ENCODE measurements around the gene PRSS27. TPM values are rescaled to one million over a fixed set of nuclear protein-coding genes. Genes with fewer than 3 reads are reported as not detected.

The PRSS27 gene
- total and polyA plus RNA-seq, 2 of the 4 experiments (the other 2 are of a cell fraction) = under 0.01 to 0.58 TPM

- no peak; the same call in 1 of the 2 replicates for TF ChIP-seq BHLHE40 (IDR thresholded peaks at IDR 0.05; ENCODE audit: low read depth, low read length)
- TF ChIP-seq MAZ (IDR thresholded peaks at IDR 0.05; ENCODE audit: borderline replicate concordance, low read depth, low read length) = peak; percentile 68; the same call in 1 of the 2 replicates
Observed at GRCh38 chr16:2752035-2752849, 32.2 kb upstream of the PRSS27 start, which contains the start of gene SRRM2 (continued).

GRCh38 chr16:2751577-2752034 is 31.6 kb upstream of the PRSS27 start:
- peak overlapping the region; percentile 99 for H3K27ac ChIP-seq (ENCODE audit: insufficient read depth, low read length)
- peaks cover 9% of the 10 kb centered on the region for H3K4me1 ChIP-seq (ENCODE audit: control insufficient read depth, insufficient read depth, low read length)
- no peak for ATAC-seq (ENCODE audit: low read depth)
- in situ Hi-C loops (cut with MboI; ENCODE audit: low sequenced_read_pairs) = no loop called here
- POLR2A ChIA-PET (ENCODE audit: unreplicated experiment) = interaction anchor here (0.8 kb wide), 1 partner anchor 11 kb away, joined by 4 read pairs; no protein-coding TSS in a partner anchor
- peaks cover 11 to 39% of the 10 kb centered on the region in 2 experiments for H3K79me1 ChIP-seq (ENCODE audit: low read depth in 1 of 2, low read length in 2 of 2)
- peaks cover 6% of the 10 kb centered on the region for H3K36me3 ChIP-seq (ENCODE audit: control insufficient read depth, insufficient read depth, low read length)
- H3K27me3 ChIP-seq (ENCODE audit: control insufficient read depth, insufficient read depth, low read length) = no peaks in the 10 kb centered on the region
- CTCF ChIA-PET = no interaction called here
- peak overlapping the region; percentile 99 for H2AK9ac ChIP-seq (replicated peaks; ENCODE audit: low read depth, low read length, poor library complexity)
- H4K5ac ChIP-seq (ENCODE audit: low read depth, low read length) = peak overlapping the region; percentile 99
- TSS peak; percentile 68 for BruUV-seq (replicated peaks)
- H3K14ac ChIP-seq (replicated peaks; ENCODE audit: low read depth, low read length) = peak overlapping the region; percentile 92
- H4K91ac ChIP-seq (ENCODE audit: insufficient read depth, low read depth, low read length) = peak overlapping the region; percentile 67
- H3K23ac ChIP-seq (ENCODE audit: low read depth, low read length) = peak overlapping the region; percentile 74
- intact Hi-C loops (cut with micrococcal nuclease) = no loop called here
- peak overlapping the region; percentile 82 for H2BK5ac ChIP-seq (ENCODE audit: low read depth, low read length, poor library complexity, severe bottlenecking)
- H2AFZ ChIP-seq (replicated peaks; ENCODE audit: low read length, poor library complexity) = peak overlapping the region; percentile 99
- peaks cover 38% of the 10 kb centered on the region for H4K20me1 ChIP-seq (ENCODE audit: insufficient read depth, low read length)
- peak overlapping the region; percentile 77 for H3K4me2 ChIP-seq (ENCODE audit: low read depth, low read length)
- H3K4ac ChIP-seq (ENCODE audit: low read depth, low read length) = peak overlapping the region; percentile 99
- H2BK20ac ChIP-seq (ENCODE audit: low read depth, low read length) = no peak overlapping the region
- DNase-seq = no peak
- H3K9me3 ChIP-seq (ENCODE audit: control insufficient read depth, insufficient read depth, low read length) = peaks cover 2% of the 10 kb centered on the region; the same call in 1 of the 2 replicates
- peak overlapping the region; percentile 98 for H2AK5ac ChIP-seq (ENCODE audit: low read depth, low read length)
- dilution Hi-C loops (cut with HindIII; ENCODE audit: low sequenced_read_pairs, unreplicated experiment) = no loop called here
- H3K9ac ChIP-seq (ENCODE audit: low read depth, low read length) = peak overlapping the region; percentile 10
- WGBS, 2 experiments (ENCODE audit: extremely low coverage in 2 of 2, insufficient read length in 1 of 2) = 62% methylated on average over 8 of the region's 23 CpGs; no CpG with 5 or more reads in 1 of the 2 experiments
- H2BK120ac ChIP-seq (ENCODE audit: low read depth, low read length) = peak overlapping the region; percentile 16; the same call in 1 of the 2 replicates
- peak overlapping the region; percentile 5; the same call in 1 of the 2 replicates for H3K18ac ChIP-seq (ENCODE audit: low read depth, low read length)
- H3K56ac ChIP-seq (ENCODE audit: extremely low read depth, insufficient read depth, low read length) = 0 out of 2 replicates have a peak overlapping the region, but pooled peaks have one; percentile 30
- H2BK15ac ChIP-seq (ENCODE audit: low read depth, low read length) = no peak overlapping the region; the same call in 2 of the 3 replicates
- H3K4me3 ChIP-seq (ENCODE audit: insufficient read depth, low read depth, low read length) = peak overlapping the region; percentile 88
- peak overlapping the region; percentile 93 to 100 for H4K8ac ChIP-seq (ENCODE audit: low read depth in 2 of 2, low read length in 2 of 2)
- peaks cover 9% of the 10 kb centered on the region for H3K9me1 ChIP-seq (ENCODE audit: insufficient read depth, low read length)
- TF ChIP-seq SMC3 (IDR thresholded peaks at IDR 0.05; ENCODE audit: low read depth, low read length) = no peak
- no peak for TF ChIP-seq CTCF (conservative IDR thresholded peaks at IDR 0.05; ENCODE audit: low read depth, low read length)
- no peak for TF ChIP-seq POLR2A (IDR thresholded peaks at IDR 0.05; ENCODE audit: low read depth, low read length)
- TF ChIP-seq BHLHE40 (IDR thresholded peaks at IDR 0.05; ENCODE audit: low read depth, low read length) = no peak
- no peak for TF ChIP-seq RCOR1 (IDR thresholded peaks at IDR 0.05; ENCODE audit: insufficient replicate concordance, low read length)
- no peak for TF ChIP-seq CEBPB (IDR thresholded peaks at IDR 0.05; ENCODE audit: low read depth, low read length)
- no peak for TF ChIP-seq FOS (IDR thresholded peaks at IDR 0.05; ENCODE audit: low read depth, low read length)
- TF ChIP-seq MAZ (IDR thresholded peaks at IDR 0.05; ENCODE audit: borderline replicate concordance, low read depth, low read length) = no peak
- no peak for TF ChIP-seq MXI1 (IDR thresholded peaks at IDR 0.05; ENCODE audit: borderline replicate concordance, low read depth, low read length)
- TF ChIP-seq ELK1 (IDR thresholded peaks at IDR 0.05; ENCODE audit: borderline replicate concordance, low read depth, low read length) = no peak
